H1 (cell line): Measurements from ENCODE around the gene ACOT12. TPM values are rescaled to one million over a fixed set of nuclear protein-coding genes. Genes with fewer than 3 reads are reported as not detected.

Experiments
- CTCF ChIA-PET: fragments of 300-600 bp; sonication (Branson Sonifier 250); formaldehyde crosslinking; loops from one replicate; lab custom pipeline; 2021; ENCODE audit not compliant: partially characterized antibody; lab: Charles Lee
- POLR2A ChIA-PET: fragments of 300-600 bp; sonication (Branson Sonifier 250); formaldehyde crosslinking; loops from one replicate; lab custom pipeline; 2021; ENCODE audit warnings: inconsistent platforms; ENCODE audit not compliant: partially characterized antibody; lab: Charles Lee
- DNase-seq, 2 experiments: peaks; one replicate each; pipeline versions ENCODE4 v3.0.0 to v3.0.0-alpha.2; 2010 to 2022; ENCODE audit warnings: low spot score in 2 of 2, low read depth in 1 of 2, mixed read lengths in 1 of 2
- FAIRE-seq: peaks from 2 replicates; lab custom pipeline; 2011; peaks lifted over from hg19 to GRCh38; lab: Jason Lieb, UNC
- H2AFZ ChIP-seq: 2 replicates; pipeline ENCODE4 v1.8.1; 2012; ENCODE audit warnings: low read length, inconsistent platforms
- H2AK5ac ChIP-seq: 2 replicates; pipeline ENCODE4 v1.6.1; 2013; ENCODE audit warnings: low read depth, low read length
- H2BK120ac ChIP-seq: replicated peaks from 2 replicates; pipeline ENCODE3; 2013; ENCODE audit warnings: low read depth, low read length, inconsistent platforms
- H2BK12ac ChIP-seq: 2 replicates; pipeline ENCODE4 v1.6.1; 2013; ENCODE audit warnings: low read depth, low read length
- H2BK15ac ChIP-seq: 2 replicates; pipeline ENCODE4 v1.6.1; 2013; ENCODE audit warnings: low read length
- H2BK20ac ChIP-seq: 2 replicates; pipeline ENCODE4 v1.6.1; 2013; ENCODE audit warnings: low read length
- H2BK5ac ChIP-seq: 2 replicates; pipeline ENCODE4 v1.6.1; 2013; ENCODE audit warnings: low read depth, low read length
- H3K14ac ChIP-seq: 2 replicates; pipeline ENCODE4 v1.6.1; 2013; ENCODE audit warnings: inconsistent platforms; ENCODE audit not compliant: insufficient read length
- H3K18ac ChIP-seq: 2 replicates; pipeline ENCODE4 v1.6.1; 2013; ENCODE audit warnings: low read length; ENCODE audit errors: extremely low read depth
- H3K23ac ChIP-seq: 2 replicates; pipeline ENCODE4 v1.6.1; 2013; ENCODE audit warnings: inconsistent platforms; ENCODE audit not compliant: insufficient read length
- H3K23me2 ChIP-seq: 2 replicates; pipeline ENCODE4 v1.6.1; 2013; ENCODE audit warnings: low read depth, low read length
- H3K27ac ChIP-seq: 2 replicates; pipeline ENCODE4 v1.6.1; 2011; ENCODE audit warnings: low read depth, low read length, inconsistent platforms
- H3K27me3 ChIP-seq, 4 experiments: replicated peaks in 1 of 4; 1 replicate in 1 of 4; 2 replicates in 3 of 4; pipeline versions ENCODE4 v1.6.1 to v1.8.1; 2011 to 2013; ENCODE audit warnings: low read length in 3 of 4, mild to moderate bottlenecking in 3 of 4, inconsistent platforms in 2 of 4, mixed read lengths in 2 of 4, moderate library complexity in 1 of 4; ENCODE audit not compliant: control insufficient read depth in 3 of 4, insufficient read depth in 3 of 4; ENCODE audit errors: extremely low read depth in 1 of 4
- H3K36me3 ChIP-seq, 4 experiments: 2 replicates each; pipeline versions ENCODE4 v1.6.1 to v1.8.1; 2011 to 2013; ENCODE audit warnings: mild to moderate bottlenecking in 4 of 4, low read length in 3 of 4, moderate library complexity in 2 of 4, control low read depth in 1 of 4, inconsistent platforms in 1 of 4; ENCODE audit not compliant: insufficient read depth in 4 of 4, control insufficient read depth in 2 of 4
- H3K4ac ChIP-seq: replicated peaks from 2 replicates; pipeline ENCODE3; 2013; ENCODE audit warnings: low read length, low read depth, mixed read lengths, inconsistent platforms; ENCODE audit not compliant: insufficient read length
- H3K4me1 ChIP-seq, 4 experiments: replicated peaks in 1 of 4; 1 replicate in 1 of 4; 2 replicates in 3 of 4; pipeline versions ENCODE4 v1.6.1 to v1.8.1; 2011 to 2013; ENCODE audit warnings: low read length in 3 of 4, inconsistent platforms in 2 of 4, mixed read lengths in 1 of 4; ENCODE audit not compliant: insufficient read depth in 4 of 4, control insufficient read depth in 3 of 4
- H3K4me2 ChIP-seq, 2 experiments: 2 replicates each; pipeline versions ENCODE4 v1.6.1 to v1.8.1; 2011 to 2013; ENCODE audit warnings: low read depth in 2 of 2, low read length in 2 of 2, control low read depth in 1 of 2, inconsistent platforms in 1 of 2, mild to moderate bottlenecking in 1 of 2; ENCODE audit not compliant: insufficient read depth in 1 of 2
- H3K4me3 ChIP-seq, 4 experiments: fragments of 200-600, 300-600 bp in 1 of 4; sonication (generic), shearing (Covaris generic), sonication (Bioruptor Twin) in 1 of 4; 2 replicates each; pipeline versions ENCODE4 v1.5.1 to v1.8.1; 2011 to 2016; ENCODE audit warnings: low read length in 4 of 4, low read depth in 3 of 4, control low read depth in 2 of 4, inconsistent platforms in 2 of 4, mild to moderate bottlenecking in 2 of 4, mixed read lengths in 1 of 4, moderate library complexity in 1 of 4; ENCODE audit not compliant: insufficient read depth in 2 of 4; ENCODE audit errors: extremely low read depth in 1 of 4
- H3K56ac ChIP-seq: replicated peaks from 2 replicates; pipeline ENCODE3; 2013; ENCODE audit warnings: low read depth, mild to moderate bottlenecking, mixed read lengths, low read length, inconsistent platforms; ENCODE audit not compliant: insufficient read length
- H3K79me1 ChIP-seq: 2 replicates; pipeline ENCODE4 v1.6.1; 2013; ENCODE audit warnings: low read depth, low read length, control low read depth
- H3K79me2 ChIP-seq, 2 experiments: 2 replicates each; pipeline versions ENCODE4 v1.6.1 to v1.8.1; 2012 to 2013; ENCODE audit warnings: low read length in 2 of 2, mild to moderate bottlenecking in 2 of 2, inconsistent platforms in 1 of 2; ENCODE audit not compliant: insufficient read depth in 2 of 2, control insufficient read depth in 1 of 2
- H3K9ac ChIP-seq, 4 experiments: replicated peaks in 1 of 4; 1 replicate in 1 of 4; 2 replicates in 3 of 4; pipeline versions ENCODE4 v1.6.1 to v1.8.1; 2011 to 2013; ENCODE audit warnings: low read depth in 3 of 4, low read length in 3 of 4, control low read depth in 2 of 4, mild to moderate bottlenecking in 2 of 4, moderate library complexity in 2 of 4, inconsistent platforms in 1 of 4; ENCODE audit errors: extremely low read depth in 1 of 4
- H3K9me3 ChIP-seq, 2 experiments: 2 replicates each; pipeline versions ENCODE4 v1.6.1 to v1.8.1; 2012 to 2013; ENCODE audit warnings: mild to moderate bottlenecking in 2 of 2, moderate library complexity in 2 of 2, control low read depth in 1 of 2, inconsistent platforms in 1 of 2, low read depth in 1 of 2, low read length in 1 of 2, mixed read lengths in 1 of 2; ENCODE audit not compliant: insufficient read depth in 2 of 2
- H4K20me1 ChIP-seq, 2 experiments: replicated peaks in 1 of 2; 2 replicates each; pipeline versions ENCODE3 to v1.8.1; 2011 to 2013; ENCODE audit warnings: inconsistent platforms in 2 of 2, low read length in 2 of 2, mild to moderate bottlenecking in 1 of 2; ENCODE audit not compliant: insufficient read depth in 2 of 2, control insufficient read depth in 1 of 2
- H4K5ac ChIP-seq: 2 replicates; pipeline ENCODE4 v1.6.1; 2013; ENCODE audit warnings: low read length, low read depth, mixed read lengths, inconsistent platforms; ENCODE audit not compliant: insufficient read length
- H4K8ac ChIP-seq: 2 replicates; pipeline ENCODE4 v1.8.0; 2013; ENCODE audit warnings: mild to moderate bottlenecking, moderate library complexity, low read length, inconsistent platforms; ENCODE audit not compliant: insufficient read depth; ENCODE audit errors: extremely low read depth
- H4K91ac ChIP-seq: replicated peaks from 2 replicates; pipeline ENCODE3; 2013; ENCODE audit warnings: low read length, mixed read lengths, inconsistent platforms; ENCODE audit not compliant: insufficient read length
- BACH1 ChIP-seq: IDR thresholded peaks from 2 replicates; pipeline ENCODE4 v1.6.1; 2012; ENCODE audit warnings: low read length, improper control_type of control experiment
- BCL11A ChIP-seq, 2 experiments: IDR thresholded peaks; one replicate each; pipeline ENCODE4 v1.6.1; 2011; ENCODE audit warnings: low read depth in 2 of 2, low read length in 2 of 2, mild to moderate bottlenecking in 2 of 2
- NRF1 ChIP-seq: IDR thresholded peaks from 2 replicates; pipeline ENCODE4 v1.6.1; 2011; ENCODE audit warnings: mild to moderate bottlenecking, low read depth, low read length, improper control_type of control experiment
- RAD21 ChIP-seq, 2 experiments: IDR thresholded peaks in 1 of 2; conservative IDR thresholded peaks in 1 of 2; 2 replicates each; pipeline ENCODE4 v1.6.1; 2011; ENCODE audit warnings: low read depth in 2 of 2, low read length in 2 of 2, improper control_type of control experiment in 1 of 2, inconsistent platforms in 1 of 2, mild to moderate bottlenecking in 1 of 2, moderate library complexity in 1 of 2
- SIX5 ChIP-seq: IDR thresholded peaks from 2 replicates; pipeline ENCODE4 v1.6.1; 2011; ENCODE audit warnings: mild to moderate bottlenecking, low read depth, low read length
- TAF1 ChIP-seq: IDR thresholded peaks from 2 replicates; pipeline ENCODE4 v1.6.1; 2011; ENCODE audit warnings: mild to moderate bottlenecking, low read depth, low read length
- polyA plus RNA-seq, 7 experiments: library from polyadenylated mRNA; depleted of rRNA in 3 of 7; stranded (reverse) in 5 of 7; unstranded in 2 of 7; fragments of >200 nt in 5 of 7; fragments of 200-250 nt in 2 of 7; gene quantifications; 1 replicate in 5 of 7; 2 replicates in 1 of 7; 4 replicates in 1 of 7; pipeline versions ENCODE4 v1.2.1 to v1.2.3, GENCODE V29; 2011 to 2013; ENCODE audit warnings: missing spikeins in 2 of 7, mixed read lengths in 2 of 7
- total RNA-seq: library from RNA; stranded (reverse); fragmentation: NEBNext Ultra II Directional; extraction: Animal tissue kit (Norgen Biotek cat#: 25700); gene quantifications from 2 replicates; pipeline ENCODE4 v1.2.1, GENCODE V29; 2021

ACOT12 gene
- total and polyA plus RNA-seq, 2 of the 8 experiments (the other 6 are each of a cell fraction or from before 2014, with no cell fraction given): 0.29 TPM; not detected in 1

DNA sequence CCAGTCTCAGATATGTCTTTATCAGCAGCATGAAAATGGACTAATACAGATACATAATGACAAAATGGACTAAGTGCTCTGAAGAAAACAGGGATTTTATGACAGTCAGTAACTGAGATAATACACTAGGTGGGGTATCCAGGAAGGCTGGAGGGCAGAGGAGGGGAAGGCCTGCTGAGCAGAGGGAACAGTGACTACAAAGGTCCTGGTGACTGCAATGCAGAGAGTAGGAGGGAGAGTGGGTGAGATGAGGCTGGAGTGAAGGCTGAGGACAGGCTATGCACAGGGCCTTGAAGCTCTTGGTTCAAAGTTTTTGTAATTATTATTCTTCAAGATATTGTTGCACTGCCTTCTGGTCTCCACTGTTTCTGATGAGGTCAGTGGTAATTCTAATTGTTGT, 4.9 kb downstream of the ACOT12 start:
- no peak overlapping the region for H3K9ac ChIP-seq
- no peak for TF ChIP-seq NRF1
- peak; percentile 2 to 22; a peak in 1 of 4 replicates for TF ChIP-seq RAD21 (IDR thresholded peaks at IDR 0.05 in 1 of 2, conservative IDR thresholded peaks at IDR 0.05 in 1 of 2; ENCODE audit: low read depth in 2 of 2, low read length in 2 of 2)
- no peak for TF ChIP-seq BCL11A (IDR thresholded peaks at IDR 0.05; ENCODE audit: low read depth in 2 of 2, low read length in 2 of 2)
- no peak for TF ChIP-seq TAF1
- no peak for TF ChIP-seq BACH1
- TF ChIP-seq SIX5: no peak
- DNase-seq (no peak), FAIRE-seq (no peak)
- no peak overlapping the region for H3K14ac ChIP-seq
- H3K4me2 ChIP-seq: no peak overlapping the region
- H2BK15ac ChIP-seq: no peak overlapping the region
- H2BK5ac ChIP-seq: no peak overlapping the region
- no peak overlapping the region for H3K23ac ChIP-seq
- no peaks in the 10 kb centered on the region for H3K79me1 ChIP-seq
- H3K27me3 ChIP-seq: 0 out of 7 replicates have a peak, but pooled peaks cover 0 to 3% (median under 1%) of the 10 kb centered on the region in 4 experiments
- H4K20me1 ChIP-seq: no peaks in the 10 kb centered on the region
- H3K56ac ChIP-seq: no peak overlapping the region
- H3K4me1 ChIP-seq: no peaks in the 10 kb centered on the region
- H2BK20ac ChIP-seq: no peak overlapping the region
- H3K36me3 ChIP-seq: no peaks in the 10 kb centered on the region
- H2AFZ ChIP-seq: no peak overlapping the region
- no peak overlapping the region for H3K27ac ChIP-seq
- H3K23me2 ChIP-seq: no peaks in the 10 kb centered on the region; the same call in 1 of the 2 replicates
- POLR2A ChIA-PET: interaction anchor here (0.7 kb wide), 1 partner anchor 17 kb away, joined by 3 read pairs; no protein-coding TSS in a partner anchor
- no peak overlapping the region for H2BK12ac ChIP-seq
- H3K18ac ChIP-seq: no peak overlapping the region
- H3K9me3 ChIP-seq: no peaks in the 10 kb centered on the region
- no peak overlapping the region for H2AK5ac ChIP-seq
- H2BK120ac ChIP-seq: no peak overlapping the region
- no peak overlapping the region for H4K91ac ChIP-seq
- no peak overlapping the region for H4K8ac ChIP-seq
- no peak overlapping the region for H4K5ac ChIP-seq
- no peaks in the 10 kb centered on the region for H3K79me2 ChIP-seq
- no peak overlapping the region for H3K4me3 ChIP-seq
- CTCF ChIA-PET: interaction anchor here (0.7 kb wide), 1 partner anchor 23 kb away, joined by 3 read pairs; no protein-coding TSS in a partner anchor
- no peak overlapping the region for H3K4ac ChIP-seq
